Measurements from ENCODE around the gene TEX264.
"Not testable (repeated sequence)": the region's sequence is repeated elsewhere in the genome, so short reads cannot be mapped to it uniquely, and the experiment has no call there.

GRCh38 chr3:51742978-51743377 lies 71.9 kb downstream of the TEX264 start:
- TF ChIP-seq RARB (CRISPR knock-in tag; IDR thresholded peaks at IDR 0.05); ZNF70 (CRISPR knock-in tag; IDR thresholded peaks at IDR 0.05); POU6F1 (CRISPR knock-in tag; IDR thresholded peaks at IDR 0.05; ENCODE audit: borderline replicate concordance, low read depth); TOX (CRISPR knock-in tag; IDR thresholded peaks at IDR 0.05; ENCODE audit: borderline replicate concordance); ESRRG (CRISPR knock-in tag; IDR thresholded peaks at IDR 0.05); ZNF8 (CRISPR knock-in tag; IDR thresholded peaks at IDR 0.05); OSR1 (CRISPR knock-in tag; IDR thresholded peaks at IDR 0.05): not testable (repeated sequence)
- TF ChIP-seq, protein P1, sequence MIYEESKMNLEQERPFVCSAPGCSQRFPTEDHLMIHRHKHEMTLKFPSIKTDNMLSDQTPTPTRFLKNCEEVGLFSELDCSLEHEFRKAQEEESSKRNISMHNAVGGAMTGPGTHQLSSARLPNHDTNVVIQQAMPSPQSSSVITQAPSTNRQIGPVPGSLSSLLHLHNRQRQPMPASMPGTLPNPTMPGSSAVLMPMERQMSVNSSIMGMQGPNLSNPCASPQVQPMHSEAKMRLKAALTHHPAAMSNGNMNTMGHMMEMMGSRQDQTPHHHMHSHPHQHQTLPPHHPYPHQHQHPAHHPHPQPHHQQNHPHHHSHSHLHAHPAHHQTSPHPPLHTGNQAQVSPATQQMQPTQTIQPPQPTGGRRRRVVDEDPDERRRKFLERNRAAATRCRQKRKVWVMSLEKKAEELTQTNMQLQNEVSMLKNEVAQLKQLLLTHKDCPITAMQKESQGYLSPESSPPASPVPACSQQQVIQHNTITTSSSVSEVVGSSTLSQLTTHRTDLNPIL (CRISPR knock-in tag; IDR thresholded peaks at IDR 0.05; ENCODE audit: low read depth): not testable (repeated sequence)

All from SK-N-SH treated with all-trans-retinoic acid at 6 μM for 48 hours (cell line).